ENCODE results near the gene RPS6KA1. TPM values are rescaled to one million over a fixed set of nuclear protein-coding genes. Genes with fewer than 3 reads are reported as not detected.

Gene RPS6KA1
- total RNA-seq, 2 donors from 2014 or later = 174 to 198 TPM

GRCh38 chr1:26516987-26517765 lies 12.4 kb upstream of the RPS6KA1 start:
- Histone ChIP-seq H3K9ac (ENCODE audit: low read depth in 2 of 2, low read length in 2 of 2) (no peak overlapping the region), H3K4me3 (no peak overlapping the region), H3K36me3 (no peaks in the 10 kb centered on the region), H3K27me3 (no peaks in the 10 kb centered on the region), H3K9me3 (no peaks in the 10 kb centered on the region), H3K4me1 (no peaks in the 10 kb centered on the region), H3K27ac (no peak overlapping the region)
- no peak for TF ChIP-seq CTCF (IDR thresholded peaks at IDR 0.05)
- DNase-seq = no peak
- intact Hi-C loops (cut with DNase I) = no loop called here

DNA sequence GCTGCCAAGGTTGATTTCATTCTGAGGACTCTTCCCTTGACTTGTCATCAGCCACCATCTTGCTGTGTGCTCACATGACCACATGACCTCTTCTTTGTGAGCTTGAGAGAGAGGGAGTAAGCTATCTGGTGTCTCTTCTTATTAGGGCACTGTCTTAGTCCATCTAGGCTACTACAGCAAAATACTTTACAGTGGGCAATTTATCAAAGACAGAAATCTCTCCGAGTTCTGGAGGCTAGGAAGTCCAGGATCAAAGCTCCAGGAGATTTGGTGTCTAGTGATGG lies 11.9 kb upstream of the RPS6KA1 start:
- no peak for TF ChIP-seq CTCF (IDR thresholded peaks at IDR 0.05)
- Histone ChIP-seq H3K9me3 (no peaks in the 10 kb centered on the region), H3K27ac (no peak overlapping the region), H3K4me3 (no peak overlapping the region), H3K27me3 (no peaks in the 10 kb centered on the region), H3K4me1 (no peaks in the 10 kb centered on the region), H3K36me3 (no peaks in the 10 kb centered on the region), H3K9ac (ENCODE audit: low read depth in 2 of 2, low read length in 2 of 2) (no peak overlapping the region)
- DNase-seq = no peak
- intact Hi-C loops (cut with DNase I) = no loop called here

DNA sequence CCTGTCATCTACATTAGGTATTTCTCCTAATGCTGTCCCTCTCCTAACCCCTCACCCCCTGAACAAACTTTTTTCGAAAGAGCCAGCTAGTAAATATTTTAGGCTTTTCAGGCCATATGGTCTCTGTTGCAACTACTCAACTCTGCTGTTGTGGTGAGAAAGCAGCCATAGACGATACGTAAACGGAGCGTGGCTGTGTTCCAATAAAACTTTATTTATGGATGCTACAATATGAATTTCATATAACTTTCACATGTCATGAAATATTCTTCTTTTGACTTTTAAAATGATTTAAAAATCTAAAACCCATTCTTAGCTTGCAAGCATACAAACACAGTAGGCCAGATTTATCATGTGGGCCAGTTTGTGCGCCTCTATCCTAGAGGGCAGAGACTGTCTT lies 11.2 kb upstream of the RPS6KA1 start:
- TF ChIP-seq CTCF (IDR thresholded peaks at IDR 0.05) = no peak
- Histone ChIP-seq H3K9me3 (no peaks in the 10 kb centered on the region), H3K27me3 (no peaks in the 10 kb centered on the region), H3K27ac (no peak overlapping the region), H3K4me1 (no peaks in the 10 kb centered on the region), H3K4me3 (no peak overlapping the region), H3K36me3 (no peaks in the 10 kb centered on the region), H3K9ac (ENCODE audit: low read depth in 2 of 2, low read length in 2 of 2) (no peak overlapping the region)
- intact Hi-C loops (cut with DNase I) = no loop called here
- no peak for DNase-seq

GRCh38 chr1:26520339-26520738 lies 9.2 kb upstream of the RPS6KA1 start:
- intact Hi-C loops (cut with DNase I) = no loop called here
- no peak for TF ChIP-seq CTCF (IDR thresholded peaks at IDR 0.05)
- no peak for DNase-seq

GRCh38 chr1:26521669-26522030 lies 7.9 kb upstream of the RPS6KA1 start:
- no peak for DNase-seq
- Histone ChIP-seq H3K4me3 (no peak overlapping the region), H3K4me1 (no peaks in the 10 kb centered on the region), H3K9me3 (no peaks in the 10 kb centered on the region), H3K36me3 (no peaks in the 10 kb centered on the region), H3K9ac (ENCODE audit: low read depth in 2 of 2, low read length in 2 of 2) (no peak overlapping the region), H3K27me3 (no peaks in the 10 kb centered on the region), H3K27ac (no peak overlapping the region)
- intact Hi-C loops (cut with DNase I) = no loop called here
- TF ChIP-seq CTCF (IDR thresholded peaks at IDR 0.05) = no peak

More at GRCh38 chr1:26520339-26520738, 9.2 kb upstream of the RPS6KA1 start:
- no peaks in the 10 kb centered on the region for H3K36me3 ChIP-seq
- no peaks in the 10 kb centered on the region for H3K4me1 ChIP-seq
- no peak overlapping the region for H3K27ac ChIP-seq
- H3K9ac ChIP-seq (ENCODE audit: low read depth in 2 of 2, low read length in 2 of 2) = no peak overlapping the region
- no peak overlapping the region for H3K4me3 ChIP-seq
- no peaks in the 10 kb centered on the region for H3K27me3 ChIP-seq
- H3K9me3 ChIP-seq = no peaks in the 10 kb centered on the region
